Measurements from ENCODE around the gene TRIM56. TPM values are rescaled to one million over a fixed set of nuclear protein-coding genes. Genes with fewer than 3 reads are reported as not detected.

Gene TRIM56
- polyA plus RNA-seq, 1 of the 3 experiments (the other 2 are of a cell fraction) = 2.5 TPM

DNA sequence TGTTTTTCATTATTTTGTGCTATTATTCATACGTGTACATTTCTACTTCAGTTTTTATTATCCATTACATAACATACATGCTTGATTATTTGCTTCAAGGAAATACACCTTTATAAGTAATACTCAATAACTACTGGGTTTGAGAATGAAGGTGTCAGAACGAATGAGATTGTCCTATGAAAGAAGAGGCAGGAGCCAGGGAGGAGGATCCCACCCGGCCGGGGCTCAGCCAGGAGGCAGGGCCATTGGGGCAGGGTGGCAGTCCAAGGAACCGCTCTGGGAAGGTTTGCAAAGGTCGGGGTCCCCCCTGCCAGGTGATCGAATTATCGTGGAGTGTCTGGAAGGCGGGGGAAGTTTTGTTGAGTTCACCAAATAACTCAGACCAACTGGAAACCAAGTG is 9.1 kb downstream of the TRIM56 start:
- Histone ChIP-seq H4K20me1 (ENCODE audit: insufficient read depth) (no peaks in the 10 kb centered on the region), H3K36me3 (replicated peaks in 1 of 2; ENCODE audit: control insufficient read depth in 1 of 2, insufficient read depth in 2 of 2, low read length in 1 of 2) (no peaks in the 10 kb centered on the region), H3K4me3 (ENCODE audit: low read depth in 2 of 2, low read length in 1 of 2) (peak overlapping the region in 1 of 2 experiments; percentile 9; a peak in 1 of 4 replicates), H3K4me1 (ENCODE audit: control insufficient read depth in 1 of 2, insufficient read depth in 2 of 2, low read depth in 1 of 2, low read length in 1 of 2) (peaks cover 2 to 21% of the 10 kb centered on the region in 2 experiments; a peak in 3 of 4 replicates), H2AFZ (ENCODE audit: low read depth) (no peak overlapping the region), H3K27ac (ENCODE audit: low read depth in 2 of 2, low read length in 1 of 2) (peak overlapping the region; percentile 18 to 93; a peak in 3 of 4 replicates), H3K9ac (peak overlapping the region; percentile 59), H3K27me3 (ENCODE audit: insufficient read depth) (no peaks in the 10 kb centered on the region), H3F3A (replicated peaks; ENCODE audit: insufficient read depth) (peaks cover 40% of the 10 kb centered on the region), H3K79me2 (ENCODE audit: insufficient read depth) (peaks cover 41% of the 10 kb centered on the region), H3K9me3 (no peaks in the 10 kb centered on the region), H3K9me2 (no peaks in the 10 kb centered on the region), H3K4me2 (peak overlapping the region; percentile 53)
- WGBS (ENCODE audit: low lambda C conversion rate) = 39% methylated on average over 9 of the region's 9 CpGs
- peak; percentile 46 for DNase-seq
- TF ChIP-seq FOSL2 (IDR thresholded peaks at IDR 0.05; ENCODE audit: borderline replicate concordance, low read depth) = no peak
- TF ChIP-seq GABPA (IDR thresholded peaks at IDR 0.05; ENCODE audit: low read depth) = no peak
- no peak for TF ChIP-seq SIN3A (IDR thresholded peaks at IDR 0.05; ENCODE audit: borderline replicate concordance, low read depth, low read length)
- no peak for TF ChIP-seq MEF2A (IDR thresholded peaks at IDR 0.05; ENCODE audit: borderline replicate concordance, low read depth)
- TF ChIP-seq NFIC (IDR thresholded peaks at IDR 0.05; ENCODE audit: borderline replicate concordance) = no peak
- TF ChIP-seq YY1 (IDR thresholded peaks at IDR 0.05; ENCODE audit: low read depth) = no peak
- TF ChIP-seq SMC3 (IDR thresholded peaks at IDR 0.05; ENCODE audit: low read depth, low read length) = no peak
- no peak for TF ChIP-seq EP300 (IDR thresholded peaks at IDR 0.05; ENCODE audit: borderline replicate concordance in 1 of 2, low read depth in 1 of 2, low read length in 1 of 2)
- no peak for TF ChIP-seq POLR2AphosphoS5 (IDR thresholded peaks at IDR 0.05; ENCODE audit: low read depth, low read length)
- TF ChIP-seq, protein P1, sequence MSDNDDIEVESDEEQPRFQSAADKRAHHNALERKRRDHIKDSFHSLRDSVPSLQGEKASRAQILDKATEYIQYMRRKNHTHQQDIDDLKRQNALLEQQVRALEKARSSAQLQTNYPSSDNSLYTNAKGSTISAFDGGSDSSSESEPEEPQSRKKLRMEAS (IDR thresholded peaks at IDR 0.05; ENCODE audit: low read depth) = no peak
- TF ChIP-seq RFX5 (IDR thresholded peaks at IDR 0.05; ENCODE audit: low read length) = no peak
- no peak for TF ChIP-seq JUND (IDR thresholded peaks at IDR 0.05)
- TF ChIP-seq, protein P2, sequence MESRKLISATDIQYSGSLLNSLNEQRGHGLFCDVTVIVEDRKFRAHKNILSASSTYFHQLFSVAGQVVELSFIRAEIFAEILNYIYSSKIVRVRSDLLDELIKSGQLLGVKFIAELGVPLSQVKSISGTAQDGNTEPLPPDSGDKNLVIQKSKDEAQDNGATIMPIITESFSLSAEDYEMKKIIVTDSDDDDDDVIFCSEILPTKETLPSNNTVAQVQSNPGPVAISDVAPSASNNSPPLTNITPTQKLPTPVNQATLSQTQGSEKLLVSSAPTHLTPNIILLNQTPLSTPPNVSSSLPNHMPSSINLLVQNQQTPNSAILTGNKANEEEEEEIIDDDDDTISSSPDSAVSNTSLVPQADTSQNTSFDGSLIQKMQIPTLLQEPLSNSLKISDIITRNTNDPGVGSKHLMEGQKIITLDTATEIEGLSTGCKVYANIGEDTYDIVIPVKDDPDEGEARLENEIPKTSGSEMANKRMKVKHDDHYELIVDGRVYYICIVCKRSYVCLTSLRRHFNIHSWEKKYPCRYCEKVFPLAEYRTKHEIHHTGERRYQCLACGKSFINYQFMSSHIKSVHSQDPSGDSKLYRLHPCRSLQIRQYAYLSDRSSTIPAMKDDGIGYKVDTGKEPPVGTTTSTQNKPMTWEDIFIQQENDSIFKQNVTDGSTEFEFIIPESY (IDR thresholded peaks at IDR 0.05; ENCODE audit: borderline replicate concordance, low read depth) = no peak
- TF ChIP-seq FOXM1 (IDR thresholded peaks at IDR 0.05; ENCODE audit: low read depth) = no peak
- POLR2A ChIA-PET = no interaction called here
- CTCF ChIA-PET = interaction anchor here (0.6 to 3.4 kb wide), 29 partner anchors 9 to 200 kb away, joined by 3 to 49 read pairs (median 9); partner anchors contain the start of genes SERPINE1 and TRIM56

DNA sequence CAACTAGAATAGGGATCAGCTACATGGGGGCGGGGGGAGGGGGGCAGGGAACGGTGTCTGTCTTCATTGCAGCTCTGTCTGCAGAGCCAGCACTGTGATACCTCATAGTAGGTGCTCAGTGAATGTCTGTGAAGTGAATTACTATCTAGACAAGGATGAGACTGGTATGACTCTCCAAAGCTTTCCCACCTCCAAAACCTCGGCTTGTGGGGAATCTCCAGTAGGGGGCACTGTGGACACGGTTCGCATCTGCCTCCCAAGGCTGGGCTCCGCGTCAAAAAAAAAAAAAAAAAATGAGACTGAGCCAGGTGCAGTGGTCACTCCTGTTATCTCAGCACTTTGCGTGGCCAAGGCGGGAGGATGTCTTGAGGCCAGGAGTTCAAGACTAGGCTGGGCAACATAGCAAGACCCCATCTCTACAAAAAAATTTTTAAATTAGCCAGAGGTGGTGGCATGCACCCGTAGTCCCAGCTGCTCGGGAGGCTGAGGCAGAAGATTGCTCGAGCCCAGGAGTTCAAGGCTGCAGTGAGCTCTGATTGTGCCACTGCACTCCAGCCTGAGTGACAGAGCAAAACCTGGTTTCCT is 9.6 kb downstream of the TRIM56 start:
- DNase-seq = peak; percentile 80
- CTCF ChIA-PET = interaction anchor here (0.6 to 3.4 kb wide), 31 partner anchors 9 to 346 kb away, joined by 3 to 49 read pairs (median 8); partner anchors contain the start of genes SERPINE1 and TRIM56
- no peaks in the 10 kb centered on the region for H3K9me3 ChIP-seq
- no peak overlapping the region for H2AFZ ChIP-seq (ENCODE audit: low read depth)
- H3K36me3 ChIP-seq (replicated peaks in 1 of 2; ENCODE audit: control insufficient read depth in 1 of 2, insufficient read depth in 2 of 2, low read length in 1 of 2) = no peaks in the 10 kb centered on the region
- H3K27ac ChIP-seq (ENCODE audit: low read depth in 2 of 2, low read length in 1 of 2) = peak overlapping the region in 1 of 2 experiments; percentile 93; a peak in 3 of 4 replicates
- H3K4me1 ChIP-seq (ENCODE audit: control insufficient read depth in 1 of 2, insufficient read depth in 2 of 2, low read depth in 1 of 2, low read length in 1 of 2) = peaks cover 2 to 26% of the 10 kb centered on the region in 2 experiments; a peak in 3 of 4 replicates
- H3K9me2 ChIP-seq = no peaks in the 10 kb centered on the region
- H3F3A ChIP-seq (replicated peaks; ENCODE audit: insufficient read depth) = peaks cover 43% of the 10 kb centered on the region
- H3K9ac ChIP-seq = peak overlapping the region; percentile 59; the same call in 1 of the 2 replicates
- POLR2A ChIA-PET = interaction anchor here (0.8 kb wide), 1 partner anchor 70 kb away, joined by 3 read pairs; the partner anchor contains the start of gene VGF
- H3K27me3 ChIP-seq (ENCODE audit: insufficient read depth) = no peaks in the 10 kb centered on the region
- 21% methylated on average over 12 of the region's 12 CpGs for WGBS (ENCODE audit: low lambda C conversion rate)
- H4K20me1 ChIP-seq (ENCODE audit: insufficient read depth) = no peaks in the 10 kb centered on the region
- H3K79me2 ChIP-seq (ENCODE audit: insufficient read depth) = peaks cover 41% of the 10 kb centered on the region
- H3K4me2 ChIP-seq = peak overlapping the region; percentile 53
- peak overlapping the region in 1 of 2 experiments; percentile 9; a peak in 1 of 4 replicates for H3K4me3 ChIP-seq (ENCODE audit: low read depth in 2 of 2, low read length in 1 of 2)
- TF ChIP-seq EP300 (IDR thresholded peaks at IDR 0.05; ENCODE audit: borderline replicate concordance in 1 of 2, low read depth in 1 of 2, low read length in 1 of 2) (no peak), EZH2phosphoT487 (IDR thresholded peaks at IDR 0.05; ENCODE audit: borderline replicate concordance, low read depth) (no peak), RXRA (IDR thresholded peaks at IDR 0.05; ENCODE audit: borderline replicate concordance, low read depth) (no peak), RAD21 (IDR thresholded peaks at IDR 0.05; ENCODE audit: low read length) (peak; percentile 76), RCOR1 (IDR thresholded peaks at IDR 0.05; ENCODE audit: low read length) (no peak), NFIC (IDR thresholded peaks at IDR 0.05; ENCODE audit: borderline replicate concordance) (peak; percentile 83), RFX5 (IDR thresholded peaks at IDR 0.05; ENCODE audit: low read length) (no peak), TCF12 (IDR thresholded peaks at IDR 0.05) (peak; percentile 61), GABPA (IDR thresholded peaks at IDR 0.05; ENCODE audit: low read depth) (no peak), MXI1 (IDR thresholded peaks at IDR 0.05; ENCODE audit: low read depth, low read length) (no peak), JUND (IDR thresholded peaks at IDR 0.05) (0 out of 2 replicates have a peak, but pooled peaks have one; percentile 12), CTCF (IDR thresholded peaks at IDR 0.05) (peak; percentile 99), NRF1 (IDR thresholded peaks at IDR 0.05; ENCODE audit: low read depth, low read length) (no peak)
